Right lobe of liver (tissue), 4 donors: ENCODE data around the gene ACACA.

Source experiments
- POLR2A ChIP-seq: fragments of 450-650 bp; IDR thresholded peaks from one replicate; pipeline ENCODE4 v1.6.1; 2017; ENCODE audit warnings: antibody characterized with exemption, mild to moderate bottlenecking
- TF ChIP-seq, protein P1 (sequence below), 4 donors: fragments of 200-600 bp in 3 of 4; fragments of 450-650 bp in 1 of 4; IDR thresholded peaks; one replicate each; pipeline versions ENCODE4 v1.5.1 to v1.8.0; 2016 to 2022; ENCODE audit warnings: antibody characterized with exemption in 4 of 4, mild to moderate bottlenecking in 2 of 4
- donor health status: DM: no; HTN: no; CAD: no.
- donor health status: DM: no; HTN: no; CAD: no.
- donor health status: DM: no; HTN: yes; CAD: no.

DNA sequence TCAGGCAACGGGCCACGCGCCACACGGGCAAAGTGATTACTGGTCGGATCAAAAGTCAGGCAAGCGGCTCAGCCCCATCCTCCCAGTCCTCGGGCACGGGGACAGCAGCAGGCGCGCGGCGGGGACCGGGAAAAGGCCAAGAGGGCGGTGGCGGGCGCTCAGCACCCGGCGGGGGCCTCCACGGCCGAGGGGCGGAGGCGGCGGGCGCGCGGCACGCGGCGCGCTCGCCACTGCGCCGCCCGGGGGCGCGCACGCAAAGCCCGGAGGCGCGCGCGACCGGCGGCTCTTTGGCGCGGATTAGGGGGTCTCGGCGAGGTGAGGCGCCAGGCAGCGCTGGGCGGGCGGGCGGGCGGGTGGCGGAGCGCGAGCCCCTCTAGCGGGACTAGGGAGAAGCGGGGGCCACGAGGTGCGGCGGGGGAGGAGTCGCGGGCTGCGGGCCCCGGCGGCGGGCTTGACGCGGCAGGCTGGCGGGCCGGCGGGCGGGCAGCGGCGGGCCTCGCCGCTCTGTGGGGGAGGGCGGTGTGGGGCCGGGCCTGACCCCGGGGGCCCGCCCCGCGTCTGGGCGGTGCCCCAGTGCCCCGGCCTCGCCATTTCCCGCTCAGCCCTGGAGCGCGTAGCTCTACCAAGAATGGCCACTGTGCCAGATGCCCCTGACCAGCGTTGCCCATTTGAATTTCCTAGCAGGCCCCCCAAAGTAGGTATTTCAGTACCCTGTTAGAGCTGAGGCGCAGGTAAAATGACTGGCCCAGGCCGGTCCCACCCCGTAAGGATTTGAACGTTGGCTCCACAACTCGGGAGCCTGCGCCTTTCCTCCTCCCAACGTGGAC lies at the start of gene ACACA, which contains the start of gene TADA2A:
- TF ChIP-seq, protein P1, sequence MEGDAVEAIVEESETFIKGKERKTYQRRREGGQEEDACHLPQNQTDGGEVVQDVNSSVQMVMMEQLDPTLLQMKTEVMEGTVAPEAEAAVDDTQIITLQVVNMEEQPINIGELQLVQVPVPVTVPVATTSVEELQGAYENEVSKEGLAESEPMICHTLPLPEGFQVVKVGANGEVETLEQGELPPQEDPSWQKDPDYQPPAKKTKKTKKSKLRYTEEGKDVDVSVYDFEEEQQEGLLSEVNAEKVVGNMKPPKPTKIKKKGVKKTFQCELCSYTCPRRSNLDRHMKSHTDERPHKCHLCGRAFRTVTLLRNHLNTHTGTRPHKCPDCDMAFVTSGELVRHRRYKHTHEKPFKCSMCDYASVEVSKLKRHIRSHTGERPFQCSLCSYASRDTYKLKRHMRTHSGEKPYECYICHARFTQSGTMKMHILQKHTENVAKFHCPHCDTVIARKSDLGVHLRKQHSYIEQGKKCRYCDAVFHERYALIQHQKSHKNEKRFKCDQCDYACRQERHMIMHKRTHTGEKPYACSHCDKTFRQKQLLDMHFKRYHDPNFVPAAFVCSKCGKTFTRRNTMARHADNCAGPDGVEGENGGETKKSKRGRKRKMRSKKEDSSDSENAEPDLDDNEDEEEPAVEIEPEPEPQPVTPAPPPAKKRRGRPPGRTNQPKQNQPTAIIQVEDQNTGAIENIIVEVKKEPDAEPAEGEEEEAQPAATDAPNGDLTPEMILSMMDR (IDR thresholded peaks at IDR 0.05): peak in 2 of 4 donors; percentile 9 to 17
- TF ChIP-seq POLR2A: peak; percentile 78
